HL-60 (cell line): ENCODE data around the gene ZNF514.
"Not testable (repeated sequence)": the region's sequence is repeated elsewhere in the genome, so short reads cannot be mapped to it uniquely, and the experiment has no call there.

Source experiments
- GABPA ChIP-seq: IDR thresholded peaks from 2 replicates; pipeline ENCODE4 v1.6.1; 2012; ENCODE audit warnings: low read depth
- POLR2AphosphoS5 ChIP-seq: IDR thresholded peaks from 2 replicates; pipeline ENCODE4 v1.6.1; 2012; ENCODE audit warnings: low read depth
- SPI1 ChIP-seq: IDR thresholded peaks from 2 replicates; pipeline ENCODE4 v1.6.1; 2012; ENCODE audit warnings: low read depth, mild to moderate bottlenecking, borderline replicate concordance
- TF ChIP-seq, protein P1 (sequence below): IDR thresholded peaks from one replicate; pipeline ENCODE4 v1.5.1; 2011; ENCODE audit warnings: low read length, control low read depth, inconsistent platforms; ENCODE audit not compliant: insufficient read depth
- TF ChIP-seq, protein P2 (sequence below): IDR thresholded peaks from 2 replicates; pipeline ENCODE4 v1.6.1; 2012; ENCODE audit warnings: low read depth; ENCODE audit not compliant: insufficient replicate concordance

DNA sequence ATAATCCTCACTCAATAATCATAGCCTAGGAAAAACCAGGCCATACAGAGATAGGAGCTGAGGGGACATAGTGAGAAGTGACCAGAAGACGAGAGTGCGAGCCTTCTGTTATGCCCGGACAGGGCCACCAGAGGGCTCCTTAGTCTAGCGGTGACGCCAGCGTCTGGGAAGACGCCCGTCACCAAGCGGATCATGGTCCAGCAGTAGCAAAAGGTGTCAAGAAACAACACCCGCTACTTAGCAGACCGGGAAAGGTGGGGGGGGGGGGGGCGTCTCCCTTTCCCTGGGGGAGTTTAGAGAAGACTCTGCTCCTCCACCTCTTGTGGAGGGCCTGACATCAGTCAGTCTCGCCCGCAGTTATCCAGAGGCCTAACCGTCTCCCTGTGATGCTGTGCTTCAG, 33.3 kb upstream of the ZNF514 start:
- TF ChIP-seq, protein P1, sequence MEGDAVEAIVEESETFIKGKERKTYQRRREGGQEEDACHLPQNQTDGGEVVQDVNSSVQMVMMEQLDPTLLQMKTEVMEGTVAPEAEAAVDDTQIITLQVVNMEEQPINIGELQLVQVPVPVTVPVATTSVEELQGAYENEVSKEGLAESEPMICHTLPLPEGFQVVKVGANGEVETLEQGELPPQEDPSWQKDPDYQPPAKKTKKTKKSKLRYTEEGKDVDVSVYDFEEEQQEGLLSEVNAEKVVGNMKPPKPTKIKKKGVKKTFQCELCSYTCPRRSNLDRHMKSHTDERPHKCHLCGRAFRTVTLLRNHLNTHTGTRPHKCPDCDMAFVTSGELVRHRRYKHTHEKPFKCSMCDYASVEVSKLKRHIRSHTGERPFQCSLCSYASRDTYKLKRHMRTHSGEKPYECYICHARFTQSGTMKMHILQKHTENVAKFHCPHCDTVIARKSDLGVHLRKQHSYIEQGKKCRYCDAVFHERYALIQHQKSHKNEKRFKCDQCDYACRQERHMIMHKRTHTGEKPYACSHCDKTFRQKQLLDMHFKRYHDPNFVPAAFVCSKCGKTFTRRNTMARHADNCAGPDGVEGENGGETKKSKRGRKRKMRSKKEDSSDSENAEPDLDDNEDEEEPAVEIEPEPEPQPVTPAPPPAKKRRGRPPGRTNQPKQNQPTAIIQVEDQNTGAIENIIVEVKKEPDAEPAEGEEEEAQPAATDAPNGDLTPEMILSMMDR, result not testable (repeated sequence)
- TF ChIP-seq POLR2AphosphoS5, SPI1, GABPA: not testable (repeated sequence)
- TF ChIP-seq, protein P2, sequence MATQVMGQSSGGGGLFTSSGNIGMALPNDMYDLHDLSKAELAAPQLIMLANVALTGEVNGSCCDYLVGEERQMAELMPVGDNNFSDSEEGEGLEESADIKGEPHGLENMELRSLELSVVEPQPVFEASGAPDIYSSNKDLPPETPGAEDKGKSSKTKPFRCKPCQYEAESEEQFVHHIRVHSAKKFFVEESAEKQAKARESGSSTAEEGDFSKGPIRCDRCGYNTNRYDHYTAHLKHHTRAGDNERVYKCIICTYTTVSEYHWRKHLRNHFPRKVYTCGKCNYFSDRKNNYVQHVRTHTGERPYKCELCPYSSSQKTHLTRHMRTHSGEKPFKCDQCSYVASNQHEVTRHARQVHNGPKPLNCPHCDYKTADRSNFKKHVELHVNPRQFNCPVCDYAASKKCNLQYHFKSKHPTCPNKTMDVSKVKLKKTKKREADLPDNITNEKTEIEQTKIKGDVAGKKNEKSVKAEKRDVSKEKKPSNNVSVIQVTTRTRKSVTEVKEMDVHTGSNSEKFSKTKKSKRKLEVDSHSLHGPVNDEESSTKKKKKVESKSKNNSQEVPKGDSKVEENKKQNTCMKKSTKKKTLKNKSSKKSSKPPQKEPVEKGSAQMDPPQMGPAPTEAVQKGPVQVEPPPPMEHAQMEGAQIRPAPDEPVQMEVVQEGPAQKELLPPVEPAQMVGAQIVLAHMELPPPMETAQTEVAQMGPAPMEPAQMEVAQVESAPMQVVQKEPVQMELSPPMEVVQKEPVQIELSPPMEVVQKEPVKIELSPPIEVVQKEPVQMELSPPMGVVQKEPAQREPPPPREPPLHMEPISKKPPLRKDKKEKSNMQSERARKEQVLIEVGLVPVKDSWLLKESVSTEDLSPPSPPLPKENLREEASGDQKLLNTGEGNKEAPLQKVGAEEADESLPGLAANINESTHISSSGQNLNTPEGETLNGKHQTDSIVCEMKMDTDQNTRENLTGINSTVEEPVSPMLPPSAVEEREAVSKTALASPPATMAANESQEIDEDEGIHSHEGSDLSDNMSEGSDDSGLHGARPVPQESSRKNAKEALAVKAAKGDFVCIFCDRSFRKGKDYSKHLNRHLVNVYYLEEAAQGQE, result not testable (repeated sequence)
